Neural crest cell (in vitro differentiated cells): ENCODE data around the gene AP5B1. TPM values are rescaled to one million over a fixed set of nuclear protein-coding genes. Genes with fewer than 3 reads are reported as not detected.

Experiments
- DNase-seq: peaks from one replicate; pipeline ENCODE4 v3.0.0; 2021; ENCODE audit warnings: low read depth, mixed read lengths, low spot score
- H3K27ac Mint-ChIP-seq: one replicate; pipeline ENCODE4 v1.8.0; 2021; ENCODE audit warnings: mild to moderate bottlenecking, mixed read lengths; ENCODE audit not compliant: unreplicated experiment
- H3K27me3 Mint-ChIP-seq: 2 replicates; pipeline ENCODE4 v1.8.0; 2021; ENCODE audit warnings: low read depth, mild to moderate bottlenecking, mixed read lengths
- H3K36me3 Mint-ChIP-seq: 2 replicates; pipeline ENCODE4 v1.8.0; 2021; ENCODE audit warnings: low read depth, mild to moderate bottlenecking, mixed read lengths
- H3K4me1 Mint-ChIP-seq: 2 replicates; pipeline ENCODE4 v1.8.0; 2021; ENCODE audit warnings: mixed read lengths
- H3K4me3 Mint-ChIP-seq: one replicate; pipeline ENCODE4 v1.8.0; 2021; ENCODE audit warnings: mild to moderate bottlenecking, mixed read lengths
- H3K9me3 Mint-ChIP-seq: 2 replicates; pipeline ENCODE4 v1.8.0; 2021; ENCODE audit warnings: mixed read lengths
- CTCF ChIP-seq: fragments of 200-600 bp; sonication (generic); conservative IDR thresholded peaks from 2 replicates; pipeline ENCODE4 v1.5.0; 2021; ENCODE audit warnings: antibody characterized with exemption, mild to moderate bottlenecking
- total RNA-seq: library from RNA; stranded (reverse); gene quantifications from 2 replicates; pipeline ENCODE4 v1.2.1, GENCODE V29; 2021

AP5B1 gene
- total RNA-seq, 1 donor from 2014 or later, result 10.8 TPM

- peak overlapping the region; percentile 36 for H3K4me3 Mint-ChIP-seq
- no peak overlapping the region for H3K27ac Mint-ChIP-seq
- DNase-seq, result no peak
- no peak for TF ChIP-seq CTCF
- peaks cover 76% of the 10 kb centered on the region for H3K27me3 Mint-ChIP-seq
- H3K9me3 Mint-ChIP-seq, result no peaks in the 10 kb centered on the region
- H3K36me3 Mint-ChIP-seq, result peaks cover 3% of the 10 kb centered on the region
- H3K4me1 Mint-ChIP-seq, result peaks cover 12% of the 10 kb centered on the region
These were observed 4.7 kb upstream of the AP5B1 start for GRCh38 chr11:65785319-65786007.

GRCh38 chr11:65782816-65783228, 2.0 kb upstream of the AP5B1 start:
- H3K27ac Mint-ChIP-seq, result no peak overlapping the region
- DNase-seq, result no peak
- TF ChIP-seq CTCF, result no peak
- H3K4me3 Mint-ChIP-seq, result peak overlapping the region; percentile 56
- peaks cover 3% of the 10 kb centered on the region for H3K36me3 Mint-ChIP-seq
- peaks cover 8% of the 10 kb centered on the region for H3K4me1 Mint-ChIP-seq
- H3K9me3 Mint-ChIP-seq, result no peaks in the 10 kb centered on the region
- H3K27me3 Mint-ChIP-seq, result peaks cover 52% of the 10 kb centered on the region

DNA sequence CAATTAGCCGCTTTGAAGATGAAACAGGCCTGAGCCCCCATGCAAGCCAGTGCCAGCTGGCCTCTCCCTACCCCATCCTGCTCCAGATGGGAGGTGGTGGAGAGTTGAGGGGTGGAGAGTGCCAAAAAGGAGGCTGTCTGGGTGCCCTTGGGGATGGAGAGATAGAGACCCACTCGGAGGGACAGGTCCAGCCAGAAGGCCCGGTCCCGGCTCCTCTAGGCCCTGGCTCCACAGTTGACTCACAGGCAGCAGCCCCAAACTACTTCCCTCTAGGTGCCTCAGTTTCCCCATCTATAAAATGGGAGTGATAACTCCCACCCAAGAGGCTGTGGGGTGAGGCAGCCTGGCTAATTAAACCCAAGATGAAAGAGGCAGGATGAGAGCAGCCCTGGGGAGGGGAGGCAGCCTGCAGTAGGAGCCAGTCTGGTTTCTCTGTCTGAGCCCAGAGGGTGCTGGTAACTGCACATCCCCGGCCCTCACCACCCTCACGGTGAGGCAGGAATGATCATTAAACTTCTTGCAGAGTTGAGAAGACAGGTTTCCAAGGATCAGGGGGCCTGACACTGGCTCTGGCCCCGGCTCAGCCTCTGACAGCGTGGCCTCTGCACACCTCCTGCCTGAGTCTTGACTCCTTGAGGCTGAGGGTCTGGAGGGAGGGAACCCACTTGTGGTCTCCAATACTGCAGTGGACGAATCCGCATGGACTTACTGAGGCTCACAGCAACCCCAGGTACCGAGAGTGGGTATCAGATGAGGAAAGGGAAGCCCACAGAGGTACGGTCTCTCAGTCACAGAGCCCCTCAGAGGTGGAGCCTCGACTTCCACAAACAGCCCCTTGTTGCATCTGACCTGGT, 1.4 kb upstream of the AP5B1 start:
- H3K4me3 Mint-ChIP-seq, result no peak overlapping the region

GRCh38 chr11:65781152-65781961, 581 bp upstream of the AP5B1 start:
- peak; percentile 56 for TF ChIP-seq CTCF
- peak; percentile 42 for DNase-seq
- Mint-ChIP-seq H3K4me1 (peaks cover 8% of the 10 kb centered on the region), H3K27me3 (peaks cover 42% of the 10 kb centered on the region), H3K4me3 (no peak overlapping the region), H3K9me3 (no peaks in the 10 kb centered on the region), H3K27ac (no peak overlapping the region), H3K36me3 (peaks cover 3% of the 10 kb centered on the region)

More for the DNA sequence above, 1.4 kb upstream of the AP5B1 start:
- Mint-ChIP-seq H3K27me3 (peaks cover 47% of the 10 kb centered on the region), H3K4me1 (peaks cover 8% of the 10 kb centered on the region), H3K9me3 (no peaks in the 10 kb centered on the region), H3K27ac (no peak overlapping the region), H3K36me3 (peaks cover 3% of the 10 kb centered on the region)
- TF ChIP-seq CTCF, result no peak
- no peak for DNase-seq
